SK-N-SH (cell line): ENCODE measurements around the gene LCN15. TPM values are rescaled to one million over a fixed set of nuclear protein-coding genes. Genes with fewer than 3 reads are reported as not detected.

Experiments used
- CTCF ChIA-PET: fragments of 300-600, 350-600 bp; formaldehyde crosslinking; extraction: SDS; loops from one replicate; lab custom pipeline; 2021; lab: Yijun Ruan, JAX
- POLR2A ChIA-PET: fragments of 350-600 bp; sonication (Branson Sonifier 250); formaldehyde crosslinking; extraction: SDS; loops from one replicate; lab custom pipeline; 2020; ENCODE audit warnings: antibody characterized with exemption, inconsistent platforms; lab: Yijun Ruan, JAX
- DNase-seq: peaks from one replicate; pipeline ENCODE4 v3.0.0; 2012
- H2AFZ ChIP-seq: fragments of 200-600 bp; sonication (generic); 2 replicates; pipeline ENCODE4 v1.8.1; 2016; ENCODE audit warnings: antibody characterized with exemption, mild to moderate bottlenecking, low read depth
- H3F3A ChIP-seq: fragments of 200-600 bp; sonication (generic); replicated peaks from 2 replicates; pipeline ENCODE3; 2016; ENCODE audit warnings: antibody characterized with exemption, mild to moderate bottlenecking; ENCODE audit not compliant: insufficient read depth
- H3K27ac ChIP-seq, 2 experiments: fragments of 200-500 bp in 1 of 2; fragments of 200-600 bp in 1 of 2; sonication (Bioruptor generic) in 1 of 2; sonication (generic), shearing (Covaris generic) in 1 of 2; 2 replicates each; pipeline versions ENCODE4 v1.5.1 to v1.6.1; 2014 to 2016; ENCODE audit warnings: low read depth in 2 of 2, inconsistent platforms in 1 of 2, low read length in 1 of 2, mild to moderate bottlenecking in 1 of 2, mixed read lengths in 1 of 2
- H3K27me3 ChIP-seq: fragments of 200-600 bp; sonication (generic), shearing (Covaris generic); 2 replicates; pipeline ENCODE4 v1.6.1; 2016; ENCODE audit warnings: mixed run types; ENCODE audit not compliant: insufficient read depth
- H3K36me3 ChIP-seq, 2 experiments: fragments of 200-500 bp in 1 of 2; fragments of 200-600 bp in 1 of 2; sonication (Bioruptor generic) in 1 of 2; sonication (generic) in 1 of 2; replicated peaks in 1 of 2; 2 replicates each; pipeline versions ENCODE3 to v1.5.1; 2014 to 2016; ENCODE audit warnings: low read length in 1 of 2, mild to moderate bottlenecking in 1 of 2; ENCODE audit not compliant: insufficient read depth in 2 of 2, control insufficient read depth in 1 of 2
- H3K4me1 ChIP-seq, 2 experiments: fragments of 200-500 bp in 1 of 2; fragments of 200-600 bp in 1 of 2; sonication (Bioruptor generic) in 1 of 2; sonication (generic), shearing (Covaris generic) in 1 of 2; 2 replicates each; pipeline versions ENCODE4 v1.5.1 to v1.6.1; 2014 to 2016; ENCODE audit warnings: low read depth in 1 of 2, low read length in 1 of 2, mixed run types in 1 of 2; ENCODE audit not compliant: insufficient read depth in 2 of 2, control insufficient read depth in 1 of 2
- H3K4me2 ChIP-seq: fragments of 200-600 bp; sonication (generic), shearing (Covaris generic); 2 replicates; pipeline ENCODE4 v1.6.1; 2017; ENCODE audit warnings: mixed run types
- H3K4me3 ChIP-seq, 2 experiments: fragments of 200-500 bp in 1 of 2; fragments of 200-600 bp in 1 of 2; sonication (Bioruptor generic) in 1 of 2; sonication (generic), shearing (Covaris generic) in 1 of 2; 2 replicates each; pipeline versions ENCODE4 v1.5.1 to v1.8.1; 2014 to 2016; ENCODE audit warnings: low read depth in 2 of 2, inconsistent platforms in 1 of 2, low read length in 1 of 2, mild to moderate bottlenecking in 1 of 2, mixed read lengths in 1 of 2, moderate library complexity in 1 of 2
- H3K79me2 ChIP-seq: fragments of 200-600 bp; sonication (generic); 2 replicates; pipeline ENCODE4 v1.8.1; 2017; ENCODE audit warnings: mild to moderate bottlenecking; ENCODE audit not compliant: insufficient read depth
- H3K9ac ChIP-seq: fragments of 200-600 bp; sonication (generic); 2 replicates; pipeline ENCODE4 v1.6.1; 2017; ENCODE audit warnings: mixed run types
- H3K9me2 ChIP-seq: fragments of 200-600 bp; sonication (generic); 2 replicates; pipeline ENCODE4 v1.6.1; 2017; ENCODE audit warnings: mixed run types
- H3K9me3 ChIP-seq: fragments of 200-600 bp; sonication (generic); 2 replicates; pipeline ENCODE4 v1.6.1; 2017; ENCODE audit warnings: mixed run types, mild to moderate bottlenecking, moderate library complexity
- H4K20me1 ChIP-seq: fragments of 200-600 bp; sonication (generic); 2 replicates; pipeline ENCODE4 v1.6.1; 2017; ENCODE audit warnings: mild to moderate bottlenecking, mixed run types; ENCODE audit not compliant: insufficient read depth
- CHD2 ChIP-seq: fragments of 150-350 bp; IDR thresholded peaks from 2 replicates; pipeline ENCODE4 v1.6.1; 2018; ENCODE audit warnings: low read length; ENCODE audit not compliant: partially characterized antibody
- ELF1 ChIP-seq: IDR thresholded peaks from 2 replicates; pipeline ENCODE4 v1.4.0; 2012
- EZH2phosphoT487 ChIP-seq: fragments of 200-600 bp; sonication (generic); IDR thresholded peaks from 2 replicates; pipeline ENCODE4 v1.6.1; 2017; ENCODE audit warnings: low read depth, mixed run types, mild to moderate bottlenecking, antibody characterized with exemption, moderate library complexity, borderline replicate concordance
- FOSL2 ChIP-seq: IDR thresholded peaks from 2 replicates; pipeline ENCODE4 v1.4.0; 2012; ENCODE audit warnings: low read depth, mild to moderate bottlenecking, moderate library complexity, borderline replicate concordance
- FOXJ3 ChIP-seq: sonication (generic); formaldehyde crosslinking; IDR thresholded peaks from 2 replicates; pipeline ENCODE4 v1.5.1; 2020; ENCODE audit warnings: mild to moderate bottlenecking, missing genetic modification reagents
- FOXM1 ChIP-seq: IDR thresholded peaks from 2 replicates; pipeline ENCODE4 v1.4.0; 2012; ENCODE audit warnings: low read depth, mild to moderate bottlenecking
- GABPA ChIP-seq: IDR thresholded peaks from 2 replicates; pipeline ENCODE4 v1.4.0; 2012; ENCODE audit warnings: low read depth, mild to moderate bottlenecking
- NRF1 ChIP-seq: IDR thresholded peaks from 2 replicates; pipeline ENCODE4 v1.6.1; 2012; ENCODE audit warnings: low read depth, mild to moderate bottlenecking, low read length
- POLR2AphosphoS5 ChIP-seq: IDR thresholded peaks from 2 replicates; pipeline ENCODE4 v1.6.1; 2012; ENCODE audit warnings: low read depth, low read length
- RFX5 ChIP-seq: IDR thresholded peaks from 2 replicates; pipeline ENCODE4 v1.6.1; 2012; ENCODE audit warnings: mild to moderate bottlenecking, improper control_type of control experiment, low read length
- RXRA ChIP-seq: IDR thresholded peaks from 2 replicates; pipeline ENCODE4 v1.4.0; 2012; ENCODE audit warnings: low read depth, mild to moderate bottlenecking, borderline replicate concordance
- WGBS: methylation state at CpG from one replicate; pipeline ENCODE4 v1.1.6; 2017; ENCODE audit warnings: low lambda C conversion rate; 5-methylcytosine and 5-hydroxymethylcytosine counted together
- polyA plus RNA-seq, 3 experiments: library from polyadenylated mRNA; depleted of rRNA; stranded (reverse); fragments of >200 nt; gene quantifications; 2 replicates each; pipeline ENCODE4 v1.2.3, GENCODE V29; 2012
- TF ChIP-seq, protein P1 (sequence below): IDR thresholded peaks from 2 replicates; pipeline ENCODE4; 2012
- TF ChIP-seq, protein P2 (sequence below): IDR thresholded peaks from 2 replicates; pipeline ENCODE4 v1.4.0; 2012; ENCODE audit warnings: low read depth
- TF ChIP-seq, protein P3 (sequence below): fragments of 150-350 bp; IDR thresholded peaks from 2 replicates; pipeline ENCODE4 v1.6.1; 2017; ENCODE audit warnings: antibody characterized with exemption, low read length, low read depth, borderline replicate concordance

Gene LCN15
- polyA plus RNA-seq, 1 of the 3 experiments (the other 2 are of a cell fraction), result 0.08 TPM

DNA sequence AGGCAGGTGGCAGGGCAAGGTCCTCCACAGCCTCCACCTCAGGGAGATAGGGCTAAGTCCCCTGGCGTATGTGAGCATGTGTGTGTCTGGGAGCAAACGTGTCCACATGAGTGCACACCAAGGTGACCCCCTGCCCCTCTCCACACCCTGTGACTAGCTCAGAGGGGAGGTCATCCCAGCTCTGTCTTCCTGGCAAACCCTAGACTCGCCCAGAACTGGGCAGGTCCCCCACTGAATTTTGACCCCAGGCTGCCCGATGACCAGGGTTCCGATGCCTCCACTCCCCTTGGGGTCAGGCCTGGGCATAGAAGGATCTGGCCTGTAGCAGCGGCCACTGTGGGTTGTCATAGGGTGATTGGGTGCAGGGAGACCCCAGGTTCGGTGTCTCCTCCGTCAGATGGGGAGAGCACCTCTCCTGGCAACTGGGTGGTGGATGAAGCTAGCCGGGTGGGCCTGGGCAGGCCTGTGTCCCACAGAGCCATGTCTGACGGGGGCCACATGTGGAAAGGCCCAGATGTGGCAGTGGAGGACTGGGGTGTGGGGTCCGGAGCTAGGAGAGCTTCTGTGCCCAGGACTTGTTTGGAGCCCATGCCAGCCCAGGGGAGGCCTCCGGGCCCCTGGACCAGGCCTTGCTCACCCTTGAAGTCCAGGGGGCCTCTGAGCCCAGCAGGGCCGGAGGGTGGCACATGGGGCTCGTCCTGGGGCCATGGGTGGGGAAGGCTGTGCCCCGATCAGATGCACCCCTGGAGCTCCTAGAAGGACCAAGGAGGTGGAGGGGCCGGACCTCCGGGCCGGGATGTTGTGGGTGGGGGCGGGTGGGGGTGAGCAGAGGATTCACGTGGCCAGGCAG lies 45.7 kb downstream of the LCN15 start:
- H3K36me3 ChIP-seq, result peaks cover 0 to 16% of the 10 kb centered on the region in 2 experiments
- no peak for TF ChIP-seq FOXJ3 (CRISPR knock-in tag)
- no peak for TF ChIP-seq FOXM1
- TF ChIP-seq FOSL2, result no peak
- TF ChIP-seq RFX5, result no peak
- TF ChIP-seq, protein P1, sequence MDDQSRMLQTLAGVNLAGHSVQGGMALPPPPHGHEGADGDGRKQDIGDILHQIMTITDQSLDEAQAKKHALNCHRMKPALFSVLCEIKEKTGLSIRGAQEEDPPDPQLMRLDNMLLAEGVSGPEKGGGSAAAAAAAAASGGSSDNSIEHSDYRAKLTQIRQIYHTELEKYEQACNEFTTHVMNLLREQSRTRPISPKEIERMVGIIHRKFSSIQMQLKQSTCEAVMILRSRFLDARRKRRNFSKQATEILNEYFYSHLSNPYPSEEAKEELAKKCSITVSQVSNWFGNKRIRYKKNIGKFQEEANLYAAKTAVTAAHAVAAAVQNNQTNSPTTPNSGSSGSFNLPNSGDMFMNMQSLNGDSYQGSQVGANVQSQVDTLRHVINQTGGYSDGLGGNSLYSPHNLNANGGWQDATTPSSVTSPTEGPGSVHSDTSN, result no peak
- TF ChIP-seq CHD2, result no peak
- no peak for TF ChIP-seq NRF1
- TF ChIP-seq GABPA, result no peak
- no peak overlapping the region for H3K9ac ChIP-seq
- H3K79me2 ChIP-seq, result no peaks in the 10 kb centered on the region
- CTCF ChIA-PET, result interaction anchor here (0.6 to 8.4 kb wide), 4 partner anchors 9 to 251 kb away, joined by 3 to 99 read pairs (median 4); partner anchors contain the start of gene LCN8
- H3K27me3 ChIP-seq, result no peaks in the 10 kb centered on the region
- H3F3A ChIP-seq, result peaks cover under 1% of the 10 kb centered on the region
- DNase-seq, result no peak
- H3K4me2 ChIP-seq, result no peak overlapping the region
- H3K4me1 ChIP-seq, result peaks cover 0 to 17% of the 10 kb centered on the region in 2 experiments; a peak in 1 of 4 replicates
- 87% methylated on average over 11 of the region's 20 CpGs for WGBS
- H3K27ac ChIP-seq, result no peak overlapping the region
- no peak overlapping the region for H3K4me3 ChIP-seq
- H2AFZ ChIP-seq, result no peak overlapping the region
- H4K20me1 ChIP-seq, result peaks cover 28% of the 10 kb centered on the region
- POLR2A ChIA-PET, result interaction anchor here (0.6 to 1.3 kb wide), 2 partner anchors 9 to 74 kb away, joined by 3 to 8 read pairs; no protein-coding TSS in a partner anchor
- no peaks in the 10 kb centered on the region for H3K9me3 ChIP-seq
- H3K9me2 ChIP-seq, result no peaks in the 10 kb centered on the region

DNA sequence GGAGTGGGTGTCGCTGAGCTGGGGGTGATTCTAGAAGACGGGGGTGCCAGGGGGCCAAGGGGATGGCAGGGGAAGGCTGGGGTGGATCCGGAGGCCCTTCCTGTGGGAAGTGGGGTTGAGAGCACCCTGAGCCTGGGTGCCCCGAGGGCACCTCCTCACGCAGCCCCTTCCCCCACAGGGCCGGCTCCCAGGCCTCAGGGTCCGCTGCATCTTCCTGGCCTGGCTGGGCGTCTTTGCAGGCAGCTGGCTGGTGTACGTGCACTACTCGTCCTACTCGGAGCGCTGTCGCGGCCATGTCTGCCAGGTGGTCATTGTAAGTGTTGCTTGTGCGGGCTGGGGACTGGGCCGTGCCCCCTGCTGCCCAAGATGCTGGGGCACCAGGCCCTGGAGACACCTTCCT lies 46.9 kb downstream of the LCN15 start:
- Histone ChIP-seq H3K79me2 (no peaks in the 10 kb centered on the region), H3K27ac (no peak overlapping the region), H3F3A (no peaks in the 10 kb centered on the region), H3K9me2 (no peaks in the 10 kb centered on the region), H3K9ac (no peak overlapping the region), H3K4me2 (no peak overlapping the region), H3K4me1 (peaks cover 0 to 21% of the 10 kb centered on the region in 2 experiments; a peak in 1 of 4 replicates), H3K27me3 (no peaks in the 10 kb centered on the region), H3K4me3 (no peak overlapping the region), H2AFZ (no peak overlapping the region), H3K9me3 (no peaks in the 10 kb centered on the region), H4K20me1 (peaks cover 17% of the 10 kb centered on the region), H3K36me3 (peaks cover 0 to 9% of the 10 kb centered on the region in 2 experiments)
- no peak for TF ChIP-seq NRF1
- TF ChIP-seq, protein P2, sequence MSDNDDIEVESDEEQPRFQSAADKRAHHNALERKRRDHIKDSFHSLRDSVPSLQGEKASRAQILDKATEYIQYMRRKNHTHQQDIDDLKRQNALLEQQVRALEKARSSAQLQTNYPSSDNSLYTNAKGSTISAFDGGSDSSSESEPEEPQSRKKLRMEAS, result no peak
- TF ChIP-seq RXRA, result no peak
- TF ChIP-seq EZH2phosphoT487, result no peak
- TF ChIP-seq, protein P3, sequence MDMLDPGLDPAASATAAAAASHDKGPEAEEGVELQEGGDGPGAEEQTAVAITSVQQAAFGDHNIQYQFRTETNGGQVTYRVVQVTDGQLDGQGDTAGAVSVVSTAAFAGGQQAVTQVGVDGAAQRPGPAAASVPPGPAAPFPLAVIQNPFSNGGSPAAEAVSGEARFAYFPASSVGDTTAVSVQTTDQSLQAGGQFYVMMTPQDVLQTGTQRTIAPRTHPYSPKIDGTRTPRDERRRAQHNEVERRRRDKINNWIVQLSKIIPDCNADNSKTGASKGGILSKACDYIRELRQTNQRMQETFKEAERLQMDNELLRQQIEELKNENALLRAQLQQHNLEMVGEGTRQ, result no peak
- TF ChIP-seq POLR2AphosphoS5, result no peak
- TF ChIP-seq ELF1, result no peak
- ChIA-PET POLR2A (interaction anchor here (0.6 kb wide), 1 partner anchor 10 kb away, joined by 4 read pairs; no protein-coding TSS in a partner anchor), CTCF (interaction anchor here (1.4 to 8.4 kb wide), 2 partner anchors 11 to 49 kb away, joined by 4 to 99 read pairs; no protein-coding TSS in a partner anchor)
- WGBS, result 90% methylated on average over 2 of the region's 16 CpGs
- DNase-seq, result no peak
